ENCODE results near the gene STT3B.
"Not testable (repeated sequence)": the region's sequence is repeated elsewhere in the genome, so short reads cannot be mapped to it uniquely, and the experiment has no call there.

STT3B gene

GRCh38 chr3:31580645-31581044 lies 47.9 kb downstream of the STT3B start:
- H3K4me3 ChIP-seq (ENCODE audit: low read depth, low read length), result no peak overlapping the region
- DNase-seq (ENCODE audit: low read depth), result no peak
- TF ChIP-seq CTCF (IDR thresholded peaks at IDR 0.05; ENCODE audit: low read depth, low read length, missing control alignments), result no peak

- no peak overlapping the region for H3K4me3 ChIP-seq (ENCODE audit: low read depth, low read length)
- TF ChIP-seq CTCF (IDR thresholded peaks at IDR 0.05; ENCODE audit: low read depth, low read length, missing control alignments), result no peak
- DNase-seq (ENCODE audit: low read depth), result no peak
These were observed 48.9 kb downstream of the STT3B start for GRCh38 chr3:31581660-31582059.

- no peak for TF ChIP-seq CTCF (IDR thresholded peaks at IDR 0.05; ENCODE audit: low read depth, low read length, missing control alignments)
- H3K4me3 ChIP-seq (ENCODE audit: low read depth, low read length), result no peak overlapping the region
- no peak for DNase-seq (ENCODE audit: low read depth)
These were observed 56.5 kb downstream of the STT3B start for GRCh38 chr3:31589228-31589627.

GRCh38 chr3:31590650-31591049 lies 57.9 kb downstream of the STT3B start:
- no peak overlapping the region for H3K4me3 ChIP-seq (ENCODE audit: low read depth, low read length)
- no peak for DNase-seq (ENCODE audit: low read depth)
- no peak for TF ChIP-seq CTCF (IDR thresholded peaks at IDR 0.05; ENCODE audit: low read depth, low read length, missing control alignments)

GRCh38 chr3:31592764-31593163 lies 60.0 kb downstream of the STT3B start:
- no peak for DNase-seq (ENCODE audit: low read depth)
- H3K4me3 ChIP-seq (ENCODE audit: low read depth, low read length), result no peak overlapping the region
- TF ChIP-seq CTCF (IDR thresholded peaks at IDR 0.05; ENCODE audit: low read depth, low read length, missing control alignments), result no peak

GRCh38 chr3:31596176-31596575 lies 63.5 kb downstream of the STT3B start:
- no peak overlapping the region for H3K4me3 ChIP-seq (ENCODE audit: low read depth, low read length)
- no peak for DNase-seq (ENCODE audit: low read depth)
- TF ChIP-seq CTCF (IDR thresholded peaks at IDR 0.05; ENCODE audit: low read depth, low read length, missing control alignments), result no peak

GRCh38 chr3:31600431-31600830 lies 67.7 kb downstream of the STT3B start:
- H3K4me3 ChIP-seq (ENCODE audit: low read depth, low read length), result no peak overlapping the region
- no peak for DNase-seq (ENCODE audit: low read depth)
- no peak for TF ChIP-seq CTCF (IDR thresholded peaks at IDR 0.05; ENCODE audit: low read depth, low read length, missing control alignments)

GRCh38 chr3:31605333-31605732 lies 72.6 kb downstream of the STT3B start:
- not testable (repeated sequence) for H3K4me3 ChIP-seq (ENCODE audit: low read depth, low read length); DNase-seq (ENCODE audit: low read depth)

All from GM12864 (cell line).